Astrocyte (in vitro differentiated cells and primary cell): ENCODE results near the gene PDE6B. TPM values are rescaled to one million over a fixed set of nuclear protein-coding genes. Genes with fewer than 3 reads are reported as not detected.
A peak's percentile ranks its signal among the peaks of the same experiment; 100 is the strongest.

Experiments used
- DNase-seq: peaks from one replicate; pipeline ENCODE4 v3.0.0-alpha.2; 2010; ENCODE audit warnings: low read depth
- FAIRE-seq: peaks from 2 replicates; lab custom pipeline; 2011; peaks lifted over from hg19 to GRCh38; lab: Jason Lieb, UNC
- H2AFZ ChIP-seq: 2 replicates; pipeline ENCODE4 v1.6.0; 2012; ENCODE audit warnings: low read depth, low read length, inconsistent platforms
- H3K27ac ChIP-seq: 2 replicates; pipeline ENCODE4 v1.5.1; 2011; ENCODE audit warnings: low read depth, low read length, inconsistent platforms
- H3K27me3 ChIP-seq: 2 replicates; pipeline ENCODE4 v1.6.0; 2011; ENCODE audit warnings: low read length, inconsistent platforms; ENCODE audit not compliant: insufficient read depth
- H3K36me3 ChIP-seq: 2 replicates; pipeline ENCODE4 v1.5.1; 2011; ENCODE audit warnings: low read length, inconsistent platforms; ENCODE audit not compliant: insufficient read depth
- H3K4me1 ChIP-seq: 2 replicates; pipeline ENCODE4 v1.5.1; 2011; ENCODE audit warnings: low read length, inconsistent platforms; ENCODE audit not compliant: insufficient read depth
- H3K4me2 ChIP-seq: 2 replicates; pipeline ENCODE4 v1.6.0; 2012; ENCODE audit warnings: low read length, inconsistent platforms
- H3K4me3 ChIP-seq: 2 replicates; pipeline ENCODE4 v1.5.1; 2011; ENCODE audit warnings: low read depth, mild to moderate bottlenecking, low read length, inconsistent platforms; ENCODE audit not compliant: insufficient read depth
- H3K79me2 ChIP-seq: 2 replicates; pipeline ENCODE4 v1.6.0; 2012; ENCODE audit warnings: mild to moderate bottlenecking, low read length, inconsistent platforms; ENCODE audit not compliant: insufficient read depth
- H3K9ac ChIP-seq: 2 replicates; pipeline ENCODE4 v1.6.0; 2012; ENCODE audit warnings: mild to moderate bottlenecking, low read length, inconsistent platforms
- H3K9me3 ChIP-seq: 2 replicates; pipeline ENCODE4 v1.5.1; 2012; ENCODE audit warnings: low read depth, mild to moderate bottlenecking, low read length, inconsistent platforms; ENCODE audit not compliant: insufficient read depth
- H4K20me1 ChIP-seq: 2 replicates; pipeline ENCODE4 v1.6.0; 2012; ENCODE audit warnings: low read length, inconsistent platforms; ENCODE audit not compliant: insufficient read depth
- H3K27ac Mint-ChIP-seq: one replicate; pipeline ENCODE4 v1.8.0; 2021; ENCODE audit warnings: mild to moderate bottlenecking, mixed read lengths; ENCODE audit not compliant: unreplicated experiment
- H3K27me3 Mint-ChIP-seq: one replicate; pipeline ENCODE4 v1.8.0; 2021; ENCODE audit warnings: low read depth, mixed read lengths; ENCODE audit not compliant: unreplicated experiment
- H3K36me3 Mint-ChIP-seq: one replicate; pipeline ENCODE4 v1.8.0; 2021; ENCODE audit warnings: low read depth, mixed read lengths; ENCODE audit not compliant: unreplicated experiment
- H3K4me1 Mint-ChIP-seq: one replicate; pipeline ENCODE4 v1.8.0; 2021; ENCODE audit warnings: low read depth, mixed read lengths; ENCODE audit not compliant: unreplicated experiment
- H3K4me3 Mint-ChIP-seq: one replicate; pipeline ENCODE4 v1.8.0; 2021; ENCODE audit warnings: mild to moderate bottlenecking, moderate library complexity, mixed read lengths; ENCODE audit not compliant: unreplicated experiment
- H3K9me3 Mint-ChIP-seq: one replicate; pipeline ENCODE4 v1.8.0; 2021; ENCODE audit warnings: mild to moderate bottlenecking, mixed read lengths; ENCODE audit not compliant: unreplicated experiment
- EZH2 ChIP-seq: IDR thresholded peaks from 2 replicates; pipeline ENCODE4 v1.6.1; 2012; ENCODE audit warnings: mild to moderate bottlenecking, low read length, inconsistent platforms; ENCODE audit not compliant: insufficient read depth
- total RNA-seq: library from RNA; stranded (reverse); gene quantifications from 2 replicates; pipeline ENCODE4 v1.2.1, GENCODE V29; 2021
- TF ChIP-seq, protein P1 (sequence below): IDR thresholded peaks from 2 replicates; pipeline ENCODE4 v1.5.1; 2011; ENCODE audit warnings: low read depth, mild to moderate bottlenecking, inconsistent platforms, low read length, moderate library complexity; ENCODE audit not compliant: insufficient read depth

PDE6B gene
- total RNA-seq, 1 donor from 2014 or later: 2.8 TPM

DNA sequence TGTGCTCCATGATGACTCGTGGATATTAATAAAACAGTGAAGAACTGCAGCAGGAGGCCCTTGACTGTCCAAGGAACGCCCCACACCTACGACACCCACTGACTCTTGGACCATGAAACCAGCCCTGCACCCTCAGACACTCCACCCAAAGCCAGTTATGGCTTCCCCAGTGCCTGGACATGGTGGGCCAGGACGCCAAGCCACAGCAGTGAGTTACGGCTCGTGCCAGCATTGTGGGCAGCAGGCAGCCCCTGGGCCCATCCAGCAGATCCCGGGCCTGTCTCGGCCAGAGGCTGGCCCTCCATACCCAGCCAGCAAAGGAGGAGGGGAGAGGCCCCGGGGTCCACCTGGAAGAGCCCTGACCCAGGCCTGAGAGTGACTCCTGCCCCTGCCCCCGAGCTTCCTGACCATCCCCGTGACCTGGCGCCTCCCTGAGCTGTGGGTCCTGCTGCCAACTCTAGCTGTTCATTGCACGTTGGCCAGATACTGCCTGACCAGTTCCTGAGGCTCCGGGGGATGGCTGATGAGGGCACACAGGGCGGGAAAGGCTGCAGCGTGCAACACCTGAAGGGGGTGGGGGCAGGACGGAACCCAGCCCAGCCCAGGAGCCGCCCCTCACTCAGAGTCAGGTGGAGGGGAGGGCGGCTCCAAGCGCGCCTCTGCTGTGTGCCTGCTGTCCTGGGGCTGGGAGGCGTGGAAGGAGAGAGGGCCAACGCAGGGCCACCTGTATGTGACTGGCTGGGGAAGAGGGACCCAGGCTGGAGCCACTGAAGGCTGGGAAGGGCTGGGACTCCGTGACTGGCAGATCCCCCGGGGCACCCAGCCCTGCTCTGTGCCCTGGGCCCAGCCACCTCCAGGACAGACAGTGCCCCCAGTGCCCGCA is 62.8 kb downstream of the PDE6B start:
- peaks cover 3% of the 10 kb centered on the region for H3K27me3 Mint-ChIP-seq
- H3K9ac ChIP-seq: peak overlapping the region; percentile 53
- H3K9me3 Mint-ChIP-seq: no peaks in the 10 kb centered on the region
- peak overlapping the region; percentile 68 for H3K4me3 Mint-ChIP-seq
- H3K4me3 ChIP-seq: peak overlapping the region; percentile 17
- peak overlapping the region; percentile 60 for H3K27ac ChIP-seq
- peak overlapping the region; percentile 76 for H3K4me2 ChIP-seq
- peak overlapping the region; percentile 97 for H3K27ac Mint-ChIP-seq
- H3K9me3 ChIP-seq: no peaks in the 10 kb centered on the region
- H3K4me1 Mint-ChIP-seq: peaks cover 17% of the 10 kb centered on the region
- FAIRE-seq (no peak), DNase-seq (no peak)
- peaks cover 25% of the 10 kb centered on the region for H3K4me1 ChIP-seq
- H3K27me3 ChIP-seq: peaks cover 3% of the 10 kb centered on the region
- no peaks in the 10 kb centered on the region for H3K79me2 ChIP-seq
- no peaks in the 10 kb centered on the region for H3K36me3 ChIP-seq
- TF ChIP-seq, protein P1, sequence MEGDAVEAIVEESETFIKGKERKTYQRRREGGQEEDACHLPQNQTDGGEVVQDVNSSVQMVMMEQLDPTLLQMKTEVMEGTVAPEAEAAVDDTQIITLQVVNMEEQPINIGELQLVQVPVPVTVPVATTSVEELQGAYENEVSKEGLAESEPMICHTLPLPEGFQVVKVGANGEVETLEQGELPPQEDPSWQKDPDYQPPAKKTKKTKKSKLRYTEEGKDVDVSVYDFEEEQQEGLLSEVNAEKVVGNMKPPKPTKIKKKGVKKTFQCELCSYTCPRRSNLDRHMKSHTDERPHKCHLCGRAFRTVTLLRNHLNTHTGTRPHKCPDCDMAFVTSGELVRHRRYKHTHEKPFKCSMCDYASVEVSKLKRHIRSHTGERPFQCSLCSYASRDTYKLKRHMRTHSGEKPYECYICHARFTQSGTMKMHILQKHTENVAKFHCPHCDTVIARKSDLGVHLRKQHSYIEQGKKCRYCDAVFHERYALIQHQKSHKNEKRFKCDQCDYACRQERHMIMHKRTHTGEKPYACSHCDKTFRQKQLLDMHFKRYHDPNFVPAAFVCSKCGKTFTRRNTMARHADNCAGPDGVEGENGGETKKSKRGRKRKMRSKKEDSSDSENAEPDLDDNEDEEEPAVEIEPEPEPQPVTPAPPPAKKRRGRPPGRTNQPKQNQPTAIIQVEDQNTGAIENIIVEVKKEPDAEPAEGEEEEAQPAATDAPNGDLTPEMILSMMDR: no peak
- TF ChIP-seq EZH2: no peak
- no peaks in the 10 kb centered on the region for H4K20me1 ChIP-seq
- peaks cover 4% of the 10 kb centered on the region for H3K36me3 Mint-ChIP-seq
- H2AFZ ChIP-seq: peak overlapping the region; percentile 69

DNA sequence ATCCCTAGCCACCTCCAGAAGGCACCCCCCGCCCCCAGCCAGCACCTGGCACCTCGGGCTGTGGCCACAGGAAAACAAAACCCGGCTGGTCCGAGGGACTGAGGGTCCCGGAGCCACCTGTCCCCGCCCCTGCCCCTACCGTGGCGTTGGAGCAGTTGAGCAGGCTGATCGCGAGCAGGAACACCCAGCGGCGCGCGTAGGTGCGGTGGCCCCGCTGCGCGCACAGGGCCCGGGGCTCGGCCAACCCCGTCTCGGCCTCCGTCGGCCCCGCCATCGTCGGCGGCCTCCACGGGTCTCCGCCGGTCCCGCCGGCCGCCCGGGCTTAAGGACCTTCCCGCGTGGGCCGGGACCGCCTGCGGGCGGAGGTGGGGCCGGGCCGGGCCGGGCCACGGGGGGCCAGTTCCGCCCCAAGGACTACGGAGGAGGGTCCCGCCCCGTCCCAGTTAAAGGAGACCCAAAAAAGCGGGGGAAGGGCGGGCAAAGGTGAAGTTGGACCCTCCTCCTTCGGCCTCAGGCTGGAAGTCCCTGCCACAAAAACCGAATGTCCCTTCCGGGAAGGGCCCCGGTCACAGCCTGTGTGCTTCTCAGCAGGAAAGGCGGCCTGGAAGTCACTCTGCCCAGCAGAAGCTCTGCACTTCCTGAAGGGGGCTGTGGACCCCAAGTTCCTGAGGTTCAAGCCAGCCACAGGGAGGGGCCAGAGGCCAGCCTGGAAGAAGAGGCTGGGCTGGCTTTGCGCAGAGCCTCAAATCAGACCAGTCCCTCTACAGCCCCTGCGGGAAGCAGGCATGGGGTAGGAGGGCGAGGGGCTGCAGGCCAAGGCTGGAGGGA is 63.7 kb downstream of the PDE6B start, which contains the start of gene SLC49A3:
TSS of gene SLC49A3 (minus strand) at position 298 of the 828 bp plus-strand sequence. CDS start at position 274, 24 bp downstream.
- FAIRE-seq (no peak), DNase-seq (no peak)
- peak within 1 kb of the TSS; percentile 17 for H3K4me3 ChIP-seq
- Mint-ChIP-seq H3K27me3 (peaks cover 8% of the 10 kb centered on the region), H3K4me3 (peak within 1 kb of the TSS; percentile 68), H3K4me1 (peaks cover 17% of the 10 kb centered on the region), H3K27ac (peak within 1 kb of the TSS; percentile 97), H3K9me3 (no peaks in the 10 kb centered on the region), H3K36me3 (peaks cover 4% of the 10 kb centered on the region)
- peak within 1 kb of the TSS; percentile 53 for H3K9ac ChIP-seq
- H2AFZ ChIP-seq: peak within 1 kb of the TSS; percentile 47
- no peaks in the 10 kb centered on the region for H3K9me3 ChIP-seq
- H3K4me1 ChIP-seq: peaks cover 25% of the 10 kb centered on the region
- H3K36me3 ChIP-seq: no peaks in the 10 kb centered on the region
- peaks cover 3% of the 10 kb centered on the region for H3K27me3 ChIP-seq
- no peaks in the 10 kb centered on the region for H3K79me2 ChIP-seq
- H3K27ac ChIP-seq: peak within 1 kb of the TSS; percentile 60
- no peaks in the 10 kb centered on the region for H4K20me1 ChIP-seq
- TF ChIP-seq EZH2: no peak
- TF ChIP-seq, protein P1: no peak
- peak within 1 kb of the TSS; percentile 76 for H3K4me2 ChIP-seq
